NCI-H345 (cell line): ENCODE data around the gene SPAG6.
"Not testable (repeated sequence)": the region's sequence is repeated elsewhere in the genome, so short reads cannot be mapped to it uniquely, and the experiment has no call there.

Experiments used
- DNase-seq: peaks from one replicate; lab custom pipeline; 2025; lab: John Stamatoyannopoulos, UW

SPAG6 gene

DNA sequence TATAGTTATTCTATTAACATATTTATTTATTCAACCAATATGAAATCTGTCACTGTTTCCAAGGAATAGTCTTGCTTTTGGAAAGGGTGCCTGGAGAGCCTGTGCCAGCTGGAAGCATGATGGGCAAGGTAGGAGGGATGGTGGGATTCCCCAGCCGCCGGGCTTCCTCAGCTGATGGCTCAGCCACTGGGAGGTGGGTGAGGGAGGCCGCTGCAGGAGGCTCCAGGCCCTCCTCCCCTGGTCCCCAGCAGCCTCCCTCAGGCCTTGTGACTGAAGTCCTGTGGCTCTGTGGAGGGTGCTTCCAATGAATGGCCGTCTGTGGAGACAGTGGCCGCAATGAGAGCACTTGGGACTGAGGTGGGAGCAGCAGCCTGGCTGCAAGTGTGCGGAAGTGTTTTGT, 27.0 kb downstream of the SPAG6 start:
- DNase-seq = no peak

- DNase-seq = no peak
Measured at GRCh38 chr10:22372917-22373316, 27.6 kb downstream of the SPAG6 start.

DNA sequence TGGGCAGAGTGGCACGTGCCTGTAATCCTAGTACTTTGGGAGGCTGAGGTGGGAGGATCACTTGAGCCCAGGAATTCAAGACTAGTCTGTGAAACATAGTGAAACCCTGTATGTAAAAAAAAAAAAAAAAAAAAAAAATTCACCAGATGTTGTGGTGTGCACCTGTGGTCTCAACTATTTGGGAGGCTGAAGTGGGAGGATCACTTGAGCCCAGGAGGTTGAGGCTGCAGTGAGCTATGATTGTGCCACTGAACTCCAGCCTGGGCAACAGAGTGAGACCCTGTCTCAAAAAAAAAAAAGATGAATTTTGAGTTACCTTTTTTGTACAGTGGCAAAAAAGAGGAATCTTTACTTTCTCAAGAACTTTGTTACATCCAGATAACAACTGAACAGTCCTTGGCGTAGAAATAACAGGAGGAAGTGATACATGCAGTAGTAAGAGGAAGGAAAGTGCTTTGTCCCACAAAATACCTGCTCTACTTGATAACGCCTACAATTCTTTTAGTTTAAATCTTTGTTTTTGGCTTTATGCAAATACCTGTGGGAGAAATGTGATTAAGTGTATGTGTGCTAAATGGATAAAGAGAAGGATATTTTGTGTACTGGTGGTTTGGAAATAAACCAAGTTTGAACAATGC, 29.3 kb downstream of the SPAG6 start:
- no peak for DNase-seq

DNA sequence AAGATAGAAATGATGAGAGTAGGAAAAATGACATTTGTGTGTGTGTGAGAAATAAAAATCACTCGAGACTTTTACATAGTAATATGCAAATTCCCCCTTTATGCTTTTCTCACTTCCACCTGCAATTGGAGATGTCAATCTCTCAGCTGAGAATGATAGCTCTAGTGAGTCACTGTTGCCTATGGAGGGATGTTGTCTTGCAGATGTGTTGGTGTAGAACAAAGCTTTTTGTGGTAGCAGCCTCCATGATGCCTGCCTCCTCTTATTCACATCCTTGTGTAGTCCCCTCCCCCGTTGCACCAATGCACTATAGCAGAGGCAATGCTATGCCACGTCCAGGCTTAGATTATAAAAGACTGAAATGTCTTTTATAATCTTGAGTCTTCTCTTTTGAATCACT, 33.8 kb downstream of the SPAG6 start:
- no peak for DNase-seq

DNA sequence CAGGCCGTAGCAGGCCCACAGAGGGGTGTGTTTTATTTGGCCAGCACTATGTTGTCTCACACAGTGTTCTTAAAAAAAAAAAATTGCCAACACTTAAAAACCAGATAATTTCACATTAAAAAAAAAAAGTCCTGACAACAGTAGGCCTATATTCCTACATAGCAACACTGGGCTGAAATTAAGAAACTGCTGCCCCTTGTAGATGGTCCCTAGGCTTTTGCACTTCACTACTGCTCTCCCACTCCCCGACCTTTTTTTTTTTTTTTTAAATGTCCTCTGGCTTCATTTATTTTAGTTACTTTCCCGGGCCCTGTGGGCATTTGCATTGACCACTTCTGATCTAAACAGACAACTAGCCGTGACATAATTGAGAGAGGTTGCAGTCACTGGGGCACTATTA, 36.0 kb downstream of the SPAG6 start:
- no peak for DNase-seq

GRCh38 chr10:22386503-22386902, 41.2 kb downstream of the SPAG6 start:
- DNase-seq = no peak

GRCh38 chr10:22389856-22390589, 44.7 kb downstream of the SPAG6 start:
- DNase-seq = no peak

DNA sequence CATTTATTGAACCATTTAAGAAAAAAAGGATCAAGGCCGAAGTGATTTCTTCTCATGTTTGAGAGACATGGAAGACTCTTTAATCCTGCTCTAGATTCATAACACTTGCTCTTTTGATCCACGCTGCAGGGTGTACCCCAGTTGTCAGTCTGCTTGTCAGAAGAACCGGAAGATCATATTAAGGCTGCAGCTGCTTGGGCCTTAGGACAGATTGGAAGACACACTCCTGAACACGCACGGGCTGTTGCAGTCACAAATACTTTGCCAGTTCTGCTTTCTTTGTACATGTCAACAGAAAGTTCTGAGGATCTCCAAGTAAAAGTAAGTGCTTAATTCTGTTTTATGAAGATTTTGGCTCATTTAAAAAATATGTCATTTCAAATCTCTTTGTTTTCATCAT, 46.3 kb downstream of the SPAG6 start:
- no peak for DNase-seq

DNA sequence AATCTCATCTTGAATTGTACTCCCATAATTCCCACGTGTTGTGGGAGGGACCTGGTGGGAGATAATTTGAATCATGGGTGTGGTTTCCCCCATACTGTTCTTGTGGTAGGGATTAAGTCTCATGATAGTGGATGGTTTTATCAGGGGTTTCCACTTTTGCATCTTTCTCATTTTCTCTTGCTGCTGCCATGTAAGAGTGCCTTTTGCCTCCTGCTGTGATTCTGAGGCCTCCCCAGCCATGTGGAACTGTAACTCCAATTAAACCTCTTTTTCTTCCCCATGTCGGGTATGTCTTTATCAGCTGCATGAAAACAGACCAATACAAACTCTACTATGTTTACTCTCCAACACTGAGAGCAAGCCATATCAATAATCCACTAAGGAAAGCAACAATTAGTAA, 50.9 kb downstream of the SPAG6 start:
- DNase-seq = not testable (repeated sequence)

DNA sequence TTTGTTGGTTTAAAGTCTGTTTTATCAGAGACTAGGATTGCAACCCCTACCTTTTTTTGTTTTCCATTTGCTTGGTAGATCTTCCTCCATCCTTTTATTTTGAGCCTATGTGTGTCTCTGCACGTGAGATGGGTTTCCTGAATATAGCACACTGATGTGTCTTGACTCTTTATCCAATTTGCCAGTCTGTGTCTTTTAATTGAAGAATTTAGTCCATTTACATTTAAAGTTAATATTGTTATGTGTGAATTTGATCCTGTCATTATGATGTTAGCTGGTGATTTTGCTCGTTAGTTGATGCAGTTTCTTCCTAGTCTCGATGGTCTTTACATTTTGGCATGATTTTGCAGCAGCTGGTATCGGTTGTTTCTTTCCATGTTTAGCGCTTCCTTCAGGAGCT, 61.6 kb downstream of the SPAG6 start:
- DNase-seq = not testable (repeated sequence)

DNA sequence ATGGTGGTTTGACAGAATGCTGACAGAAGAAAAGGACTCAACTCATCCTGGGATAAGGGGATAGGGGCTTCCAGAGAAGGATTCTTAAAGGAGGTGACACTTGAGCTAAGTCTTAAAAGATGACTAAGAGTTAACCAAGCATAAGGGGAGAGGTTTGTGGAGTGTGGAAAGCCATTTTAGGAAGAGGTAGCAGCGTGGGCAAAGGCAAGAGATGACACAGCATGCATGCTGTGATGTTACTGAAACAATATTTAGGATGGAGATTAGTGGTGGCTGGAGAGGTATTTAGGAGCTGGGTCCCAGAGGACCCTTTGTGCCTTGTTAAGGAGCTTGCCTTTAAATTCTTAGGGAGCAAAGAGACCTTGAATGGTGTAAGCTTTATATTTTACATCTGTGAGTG, 65.1 kb downstream of the SPAG6 start:
- no peak for DNase-seq

DNA sequence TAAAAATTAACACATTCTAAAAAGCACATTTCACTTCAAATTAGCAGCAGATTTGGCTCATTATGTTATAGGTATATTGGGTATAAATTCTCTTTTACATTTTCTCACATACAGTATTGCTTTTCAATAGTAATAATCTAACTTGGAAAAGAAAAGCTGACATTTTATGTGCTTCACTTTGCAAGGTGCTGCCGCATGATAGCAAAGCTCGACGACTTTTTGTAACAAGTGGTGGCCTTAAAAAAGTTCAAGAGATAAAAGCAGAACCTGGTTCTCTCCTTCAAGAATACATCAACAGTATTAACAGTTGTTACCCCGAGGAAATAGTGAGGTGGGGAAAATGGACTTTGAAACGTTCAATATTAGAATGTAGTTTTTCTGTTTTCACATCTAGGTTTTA, 65.5 kb downstream of the SPAG6 start:
- no peak for DNase-seq

DNA sequence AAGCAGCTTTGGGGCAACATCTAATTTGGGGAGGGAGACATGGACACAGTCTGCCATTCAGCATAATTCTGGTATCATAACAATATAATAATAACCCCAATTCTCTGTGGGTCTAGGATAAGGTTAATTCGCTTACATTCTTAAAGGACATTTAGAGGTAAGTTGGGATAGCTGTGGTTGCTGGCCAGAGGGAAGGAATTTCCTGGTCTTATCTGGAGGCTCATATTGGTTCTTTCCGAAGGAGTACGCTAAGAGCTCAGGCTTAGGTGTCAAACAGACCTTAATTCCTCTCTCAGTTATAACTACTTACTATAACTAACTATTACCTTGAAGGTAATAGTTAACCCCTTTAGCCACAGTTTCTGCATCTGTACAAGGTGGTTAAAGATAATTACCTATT, 68.8 kb downstream of the SPAG6 start:
- no peak for DNase-seq

- DNase-seq = no peak
Measured at GRCh38 chr10:22415072-22415471, 69.8 kb downstream of the SPAG6 start.

DNA sequence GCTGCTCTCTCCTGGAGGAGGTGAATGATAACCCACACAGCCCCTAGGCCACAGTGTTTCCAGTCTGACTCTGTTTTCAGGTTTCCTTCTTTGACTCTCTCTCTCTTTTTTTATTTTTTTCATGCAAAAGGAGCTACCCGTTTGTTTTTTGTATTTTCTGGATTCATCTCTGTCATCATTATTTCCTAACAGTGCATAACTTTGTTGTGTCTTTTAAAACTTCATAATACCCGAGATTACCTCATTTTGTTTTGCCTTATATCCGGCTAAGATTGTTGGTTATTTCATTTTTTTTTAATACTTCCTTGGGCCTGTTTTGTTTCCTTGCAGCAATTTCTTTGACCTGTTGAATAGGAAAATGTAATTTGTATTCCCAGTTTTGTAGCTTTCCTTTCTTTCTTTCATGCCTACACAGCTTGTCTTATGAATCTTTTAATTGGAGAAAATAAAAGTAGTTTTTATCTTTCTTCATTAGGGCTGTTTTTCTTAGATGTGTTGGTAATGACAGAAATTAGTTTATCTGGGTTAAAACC, 72.5 kb downstream of the SPAG6 start:
- no peak for DNase-seq

DNA sequence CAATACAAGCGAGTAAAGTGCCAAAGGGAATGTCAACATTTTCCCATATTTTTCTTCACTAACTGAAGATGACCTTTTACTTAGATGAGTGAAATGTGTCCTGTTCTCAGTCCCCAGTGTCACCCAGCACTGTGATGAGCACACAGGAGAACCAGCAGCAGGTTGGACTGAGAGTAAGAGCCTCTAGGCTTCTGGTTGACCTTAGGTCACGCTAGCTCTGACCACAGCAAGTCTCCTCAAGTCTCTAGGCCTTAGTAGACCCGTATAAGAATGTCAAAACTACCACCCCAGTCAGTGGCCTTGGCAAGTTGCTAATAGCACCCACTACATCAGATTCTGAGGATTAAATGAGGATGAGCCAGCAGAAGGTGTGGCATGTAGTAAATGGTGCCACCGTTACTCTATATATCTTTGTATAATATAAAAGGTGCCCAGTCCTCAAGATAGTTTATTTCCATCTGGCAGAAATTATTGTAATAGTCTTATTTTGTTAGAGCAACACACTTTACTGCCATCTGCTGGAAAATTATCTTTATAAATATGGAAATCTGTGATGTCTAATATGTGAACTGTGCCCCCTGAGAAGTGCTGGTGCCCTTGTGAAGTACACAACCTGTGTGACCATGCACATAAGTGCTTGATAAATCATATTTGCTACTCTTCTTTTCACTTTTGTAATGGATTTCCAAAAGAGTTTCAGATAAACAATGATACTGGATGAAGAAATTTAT, 75.7 kb downstream of the SPAG6 start:
- no peak for DNase-seq

- no peak for DNase-seq
Measured at GRCh38 chr10:22426653-22427052, 81.4 kb downstream of the SPAG6 start.

DNA sequence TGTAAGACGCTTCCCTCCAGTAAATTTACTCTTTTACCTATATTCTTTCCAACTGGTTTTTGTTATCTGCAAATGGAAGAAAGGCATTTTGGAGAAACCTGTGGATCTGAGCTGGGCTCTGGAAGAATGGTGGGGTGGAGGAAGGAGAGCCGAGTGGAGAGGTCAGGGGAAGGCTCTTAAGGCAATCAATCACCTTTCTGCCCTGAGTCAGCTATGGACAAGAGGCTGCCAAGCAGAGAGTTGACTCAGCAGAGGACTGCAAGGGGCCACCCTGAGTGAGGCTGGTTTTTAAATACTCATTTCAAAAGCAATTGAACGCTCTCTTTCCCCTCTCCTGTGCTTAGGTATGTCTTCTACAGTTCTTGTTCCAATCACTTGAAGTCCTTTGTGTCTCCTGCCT, 81.8 kb downstream of the SPAG6 start:
- no peak for DNase-seq

DNA sequence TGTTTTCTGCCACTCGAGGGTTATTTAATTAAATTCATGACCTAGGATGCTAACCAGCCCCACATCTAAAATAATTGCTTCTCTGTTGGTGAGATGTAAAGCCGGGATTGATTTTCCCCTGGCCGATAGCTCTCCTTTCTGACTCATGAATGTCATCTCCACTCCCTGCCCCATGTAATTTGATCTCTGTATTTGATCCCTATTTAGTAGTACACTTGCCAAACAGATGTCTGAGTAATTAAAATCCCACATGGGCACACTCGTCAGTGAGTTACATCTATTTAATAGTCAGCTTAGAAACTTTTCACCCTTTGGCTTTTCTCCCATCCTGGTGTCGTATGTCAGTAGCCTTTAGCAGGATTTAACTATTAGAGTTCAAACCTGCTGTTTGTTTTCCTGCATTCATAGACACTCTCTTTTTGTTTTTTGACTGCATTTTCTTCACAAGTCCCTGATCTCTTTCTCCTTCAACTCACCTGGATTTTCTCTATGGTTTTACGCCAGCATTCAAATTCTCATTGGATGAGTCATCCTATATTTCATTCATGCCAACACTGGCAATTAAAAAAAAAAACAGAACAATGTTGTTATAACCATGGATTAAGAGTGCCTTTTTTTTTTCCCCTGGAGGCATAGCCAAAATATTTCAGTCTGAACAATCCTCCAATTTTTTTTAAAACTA, 82.7 kb downstream of the SPAG6 start:
- DNase-seq = peak; percentile 75

- DNase-seq = no peak
Measured at GRCh38 chr10:22429146-22429545, 83.8 kb downstream of the SPAG6 start.

GRCh38 chr10:22429981-22430421, 84.7 kb downstream of the SPAG6 start:
- DNase-seq = no peak

GRCh38 chr10:22433875-22434274, 88.6 kb downstream of the SPAG6 start:
- DNase-seq = no peak
